Endothelial cell of umbilical vein (primary cell): Measurements from ENCODE around the gene PPM1N. TPM values are rescaled to one million over a fixed set of nuclear protein-coding genes. Genes with fewer than 3 reads are reported as not detected.

Source experiments
- BruUV-seq: library from RNA; stranded (reverse); fragments of 400-500 nt; replicated peaks from 2 replicates; lab custom pipeline; 2021; lab: Mats Ljungman, UMichigan
- CTCF ChIA-PET: fragments of 300-600, 350-600 bp; sonication (Branson Sonifier 250); formaldehyde crosslinking; loops from one replicate; lab custom pipeline; 2021; ENCODE audit warnings: antibody characterized with exemption, inconsistent platforms; lab: Charles Lee
- POLR2A ChIA-PET: fragments of 300-600, 350-600 bp; sonication (Branson Sonifier 250); formaldehyde crosslinking; loops from one replicate; lab custom pipeline; 2021; ENCODE audit warnings: antibody characterized with exemption, inconsistent platforms; lab: Charles Lee
- DNase-seq: peaks from one replicate; pipeline ENCODE4 v3.0.0-alpha.2; 2011; ENCODE audit warnings: low read depth, low spot score
- FAIRE-seq: peaks from 2 replicates; lab custom pipeline; 2011; peaks lifted over from hg19 to GRCh38; lab: Jason Lieb, UNC
- H2AFZ ChIP-seq: 2 replicates; pipeline ENCODE4 v1.6.0; 2012; ENCODE audit warnings: low read depth, low read length, control low read depth, inconsistent platforms
- H3K27ac ChIP-seq: 2 replicates; pipeline ENCODE4 v1.5.1; 2011; ENCODE audit warnings: low read depth, mild to moderate bottlenecking, control low read depth, low read length, moderate library complexity; ENCODE audit not compliant: insufficient read depth
- H3K27me3 ChIP-seq, 2 experiments: 2 replicates each; pipeline versions ENCODE4 v1.6.0 to v1.6.1; 2011; ENCODE audit warnings: low read length in 2 of 2, mixed read lengths in 1 of 2; ENCODE audit not compliant: control insufficient read depth in 2 of 2, insufficient read depth in 2 of 2
- H3K36me3 ChIP-seq, 2 experiments: 2 replicates in 1 of 2; 3 replicates in 1 of 2; pipeline ENCODE4 v1.5.1; 2011; ENCODE audit warnings: low read length in 2 of 2, mild to moderate bottlenecking in 1 of 2, moderate library complexity in 1 of 2; ENCODE audit not compliant: control insufficient read depth in 2 of 2, insufficient read depth in 2 of 2; ENCODE audit errors: extremely low read depth in 1 of 2
- H3K4me1 ChIP-seq: 3 replicates; pipeline ENCODE4 v1.5.1; 2011; ENCODE audit warnings: mild to moderate bottlenecking, low read length; ENCODE audit not compliant: control insufficient read depth, insufficient read depth; ENCODE audit errors: extremely low read depth
- H3K4me2 ChIP-seq: 2 replicates; pipeline ENCODE4 v1.6.1; 2011; ENCODE audit warnings: low read length, control low read depth, mixed read lengths; ENCODE audit not compliant: insufficient read depth
- H3K4me3 ChIP-seq, 3 experiments: fragments of 200-600 bp in 1 of 3; sonication (generic), shearing (Covaris generic) in 1 of 3; replicated peaks in 1 of 3; 2 replicates each; pipeline ENCODE4 v1.5.1; 2011 to 2016; ENCODE audit warnings: control low read depth in 3 of 3, low read length in 3 of 3, mild to moderate bottlenecking in 2 of 3, inconsistent platforms in 1 of 3, low read depth in 1 of 3, moderate library complexity in 1 of 3; ENCODE audit not compliant: insufficient read depth in 1 of 3
- H3K79me2 ChIP-seq: 2 replicates; pipeline ENCODE4 v1.6.0; 2012; ENCODE audit warnings: low read length, inconsistent platforms; ENCODE audit not compliant: control insufficient read depth, insufficient read depth
- H3K9ac ChIP-seq: replicated peaks from 2 replicates; pipeline ENCODE3; 2011; ENCODE audit warnings: low read length, control low read depth; ENCODE audit not compliant: insufficient read depth; ENCODE audit errors: extremely low read depth
- H3K9me1 ChIP-seq: replicated peaks from 3 replicates; pipeline ENCODE4 v1.6.0; 2011; ENCODE audit warnings: mild to moderate bottlenecking, low read length; ENCODE audit not compliant: control insufficient read depth, insufficient read depth; ENCODE audit errors: extremely low read depth
- H3K9me3 ChIP-seq: replicated peaks from 2 replicates; pipeline ENCODE4 v1.5.1; 2012; ENCODE audit warnings: low read length, inconsistent platforms; ENCODE audit not compliant: control insufficient read depth, insufficient read depth
- H4K20me1 ChIP-seq: replicated peaks from 2 replicates; pipeline ENCODE3; 2011; ENCODE audit warnings: mild to moderate bottlenecking, low read length; ENCODE audit not compliant: control insufficient read depth, insufficient read depth; ENCODE audit errors: extremely low read depth
- CTCF ChIP-seq, 2 donors: IDR thresholded peaks; 1 replicate in 1 of 2; 2 replicates in 1 of 2; pipeline ENCODE4 v1.5.1; 2011; ENCODE audit warnings: low read length in 2 of 2, mild to moderate bottlenecking in 2 of 2, moderate library complexity in 2 of 2, control low read depth in 1 of 2, inconsistent platforms in 1 of 2, low read depth in 1 of 2; ENCODE audit not compliant: insufficient read depth in 1 of 2; ENCODE audit errors: extremely low read depth in 1 of 2
- MYC ChIP-seq: IDR thresholded peaks from one replicate; pipeline ENCODE4 v1.6.1; 2011; ENCODE audit warnings: mild to moderate bottlenecking, low read depth, low read length
- dilution Hi-C: fragments of 300-500 bp; cut with MboI; formaldehyde crosslinking; loops from one replicate; pipeline ENCODE4 v1.15.0; 2019; ENCODE audit warnings: low sequenced_read_pairs; ENCODE audit not compliant: extremely low pct_ligation_motif_present
- intact Hi-C: fragments of 100-400 bp; cut with micrococcal nuclease; formaldehyde crosslinking; loops from one replicate; pipeline ENCODE4 v1.10.0; 2022
- polyA plus RNA-seq, 4 experiments: library from polyadenylated mRNA; depleted of rRNA in 3 of 4; stranded (reverse) in 3 of 4; unstranded in 1 of 4; fragments of >200 nt; gene quantifications; 2 replicates each; pipeline versions ENCODE4 v1.2.1 to v1.2.3, GENCODE V29; 2011 to 2012; ENCODE audit warnings: missing spikeins in 1 of 4
- total RNA-seq: library from RNA; stranded (reverse); gene quantifications from 2 replicates; pipeline ENCODE4 v1.2.3, GENCODE V29; 2021

Gene PPM1N
- total and polyA plus RNA-seq, 2 donors (not counting 3 experiments of a cell fraction or from before 2014, with no cell fraction given): 0.40 to 0.48 TPM

- CTCF ChIA-PET: interaction anchor here (1.0 kb wide), 1 partner anchor 14 kb away, joined by 3 read pairs; no protein-coding TSS in a partner anchor
- Histone ChIP-seq H3K27ac (no peak overlapping the region), H3K4me3 (no peak overlapping the region), H3K4me2 (no peak overlapping the region), H3K27me3 (no peaks in the 10 kb centered on the region), H3K9ac (no peak overlapping the region), H3K9me1 (no peaks in the 10 kb centered on the region), H3K4me1 (no peaks in the 10 kb centered on the region), H3K9me3 (no peaks in the 10 kb centered on the region), H3K79me2 (no peaks in the 10 kb centered on the region), H4K20me1 (no peaks in the 10 kb centered on the region), H3K36me3 (no peaks in the 10 kb centered on the region), H2AFZ (no peak overlapping the region)
- no peak for TF ChIP-seq MYC
- no peak for FAIRE-seq
- dilution Hi-C loops: no loop called here
- intact Hi-C loops: no loop called here
- no TSS peak for BruUV-seq
- POLR2A ChIA-PET: no interaction called here
- DNase-seq: no peak
Observed at GRCh38 chr19:45539459-45539858, 41.2 kb downstream of the PPM1N start.

- no TSS peak for BruUV-seq
- Histone ChIP-seq H3K36me3 (no peaks in the 10 kb centered on the region), H3K9me1 (no peaks in the 10 kb centered on the region), H3K4me1 (no peaks in the 10 kb centered on the region), H3K4me2 (no peak overlapping the region), H3K79me2 (no peaks in the 10 kb centered on the region), H4K20me1 (no peaks in the 10 kb centered on the region), H3K9ac (no peak overlapping the region), H3K27me3 (no peaks in the 10 kb centered on the region), H3K27ac (no peak overlapping the region), H3K4me3 (no peak overlapping the region), H2AFZ (no peak overlapping the region), H3K9me3 (no peaks in the 10 kb centered on the region)
- DNase-seq (no peak), FAIRE-seq (no peak)
- POLR2A ChIA-PET: no interaction called here
- intact Hi-C loops (no loop called here), dilution Hi-C loops (no loop called here)
- TF ChIP-seq CTCF (IDR thresholded peaks at IDR 0.05; ENCODE audit: extremely low read depth in 1 of 2, insufficient read depth in 1 of 2, low read depth in 1 of 2, low read length in 2 of 2): no peak
- CTCF ChIA-PET: no interaction called here
Observed at GRCh38 chr19:45542234-45542668, 44.0 kb downstream of the PPM1N start.
